ENCODE measurements around the gene MTG2.

The MTG2 gene

DNA sequence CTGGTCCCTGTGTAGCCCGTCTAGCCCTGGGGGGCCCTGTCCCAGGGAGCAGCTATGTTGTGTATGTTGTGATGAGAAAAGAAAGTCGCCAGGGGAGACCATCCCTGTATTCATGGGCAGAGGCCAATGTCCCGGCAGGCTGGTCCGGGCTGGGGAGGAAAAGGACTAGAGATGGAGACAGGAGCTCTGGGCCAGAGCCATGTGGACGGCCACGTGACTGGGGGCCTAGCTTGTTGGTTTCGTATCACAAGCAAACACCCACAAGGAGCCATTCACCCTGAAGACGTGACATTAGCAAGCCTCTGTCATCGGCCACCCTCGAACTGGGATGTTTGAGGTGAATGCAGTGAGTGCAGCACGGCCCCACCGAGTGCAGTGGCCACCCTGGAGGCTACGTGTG is 40.1 kb downstream of the MTG2 start:
- no peak overlapping the region for H3K27ac Mint-ChIP-seq
- TF ChIP-seq, protein P1, sequence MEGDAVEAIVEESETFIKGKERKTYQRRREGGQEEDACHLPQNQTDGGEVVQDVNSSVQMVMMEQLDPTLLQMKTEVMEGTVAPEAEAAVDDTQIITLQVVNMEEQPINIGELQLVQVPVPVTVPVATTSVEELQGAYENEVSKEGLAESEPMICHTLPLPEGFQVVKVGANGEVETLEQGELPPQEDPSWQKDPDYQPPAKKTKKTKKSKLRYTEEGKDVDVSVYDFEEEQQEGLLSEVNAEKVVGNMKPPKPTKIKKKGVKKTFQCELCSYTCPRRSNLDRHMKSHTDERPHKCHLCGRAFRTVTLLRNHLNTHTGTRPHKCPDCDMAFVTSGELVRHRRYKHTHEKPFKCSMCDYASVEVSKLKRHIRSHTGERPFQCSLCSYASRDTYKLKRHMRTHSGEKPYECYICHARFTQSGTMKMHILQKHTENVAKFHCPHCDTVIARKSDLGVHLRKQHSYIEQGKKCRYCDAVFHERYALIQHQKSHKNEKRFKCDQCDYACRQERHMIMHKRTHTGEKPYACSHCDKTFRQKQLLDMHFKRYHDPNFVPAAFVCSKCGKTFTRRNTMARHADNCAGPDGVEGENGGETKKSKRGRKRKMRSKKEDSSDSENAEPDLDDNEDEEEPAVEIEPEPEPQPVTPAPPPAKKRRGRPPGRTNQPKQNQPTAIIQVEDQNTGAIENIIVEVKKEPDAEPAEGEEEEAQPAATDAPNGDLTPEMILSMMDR (IDR thresholded peaks at IDR 0.05; ENCODE audit: unreplicated experiment in 3 of 3) = no peak
- H3K36me3 Mint-ChIP-seq (ENCODE audit: low read depth) = no peaks in the 10 kb centered on the region
- H3K27me3 Mint-ChIP-seq (ENCODE audit: low read depth) = peaks cover 76% of the 10 kb centered on the region
- no peak overlapping the region for H3K4me3 Mint-ChIP-seq
- H3K4me1 Mint-ChIP-seq = no peaks in the 10 kb centered on the region
- H3K9me3 Mint-ChIP-seq = no peaks in the 10 kb centered on the region

DNA sequence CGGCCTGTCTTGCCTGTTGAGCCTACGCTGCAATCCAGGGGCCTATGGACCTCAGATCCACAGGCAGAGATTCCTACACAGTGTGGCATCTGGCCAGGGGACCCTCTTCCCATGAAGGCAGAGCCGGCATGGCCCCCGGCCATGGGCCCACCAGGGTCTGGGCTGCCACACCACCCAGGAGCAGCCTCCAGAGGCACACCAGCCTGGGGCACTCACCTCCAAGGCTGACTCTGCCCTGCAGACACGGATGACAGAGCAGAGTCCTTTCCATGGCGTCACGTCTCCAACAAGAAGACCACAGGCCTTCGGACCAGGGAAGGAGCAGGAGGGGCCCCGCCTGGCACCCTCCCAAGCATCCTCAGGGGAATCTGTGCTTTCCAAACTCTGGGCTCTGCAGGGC is 40.7 kb downstream of the MTG2 start:
- no peaks in the 10 kb centered on the region for H3K36me3 Mint-ChIP-seq (ENCODE audit: low read depth)
- H3K4me3 Mint-ChIP-seq = no peak overlapping the region
- H3K27ac Mint-ChIP-seq = no peak overlapping the region
- H3K9me3 Mint-ChIP-seq = no peaks in the 10 kb centered on the region
- TF ChIP-seq, protein P1 (IDR thresholded peaks at IDR 0.05; ENCODE audit: unreplicated experiment in 3 of 3) = no peak
- peaks cover 70% of the 10 kb centered on the region for H3K27me3 Mint-ChIP-seq (ENCODE audit: low read depth)
- no peaks in the 10 kb centered on the region for H3K4me1 Mint-ChIP-seq

DNA sequence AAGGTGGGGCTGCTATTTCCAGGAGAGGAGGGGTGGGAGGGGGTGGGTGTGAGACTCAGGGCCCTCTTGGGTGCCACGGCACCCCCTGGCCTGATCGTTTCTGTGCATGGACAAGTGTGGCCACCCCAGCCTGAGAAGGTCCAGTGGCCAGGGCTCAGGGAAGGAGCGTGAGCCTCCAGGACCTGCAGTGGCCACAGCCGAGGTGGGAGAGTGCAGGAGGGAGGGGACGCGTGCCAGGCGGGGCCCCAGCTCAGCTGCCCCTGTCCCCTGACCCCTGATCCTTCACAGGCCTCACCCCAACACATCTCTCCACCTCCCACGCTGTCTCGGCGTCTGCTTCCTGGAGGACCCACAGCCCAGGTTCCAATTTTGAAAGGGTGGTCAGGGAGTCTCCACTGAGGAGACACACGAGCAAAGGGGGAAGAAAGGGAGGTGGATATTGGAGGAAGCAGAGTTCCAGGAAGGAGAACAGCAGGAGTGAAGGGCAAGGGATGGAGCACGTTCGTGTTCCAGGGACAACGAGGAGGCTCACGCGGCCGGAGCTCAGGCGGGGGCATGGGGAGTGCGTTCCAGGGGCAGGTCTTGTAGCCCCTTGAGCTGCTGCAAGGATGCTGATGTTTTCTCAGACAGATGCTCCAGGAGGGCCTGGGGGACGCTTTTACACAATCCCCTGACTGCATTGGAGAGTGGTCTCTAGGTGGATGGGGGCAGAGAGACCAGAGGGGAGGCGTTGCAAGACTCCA is 41.5 kb downstream of the MTG2 start:
- H3K27me3 Mint-ChIP-seq (ENCODE audit: low read depth) = peaks cover 63% of the 10 kb centered on the region

DNA sequence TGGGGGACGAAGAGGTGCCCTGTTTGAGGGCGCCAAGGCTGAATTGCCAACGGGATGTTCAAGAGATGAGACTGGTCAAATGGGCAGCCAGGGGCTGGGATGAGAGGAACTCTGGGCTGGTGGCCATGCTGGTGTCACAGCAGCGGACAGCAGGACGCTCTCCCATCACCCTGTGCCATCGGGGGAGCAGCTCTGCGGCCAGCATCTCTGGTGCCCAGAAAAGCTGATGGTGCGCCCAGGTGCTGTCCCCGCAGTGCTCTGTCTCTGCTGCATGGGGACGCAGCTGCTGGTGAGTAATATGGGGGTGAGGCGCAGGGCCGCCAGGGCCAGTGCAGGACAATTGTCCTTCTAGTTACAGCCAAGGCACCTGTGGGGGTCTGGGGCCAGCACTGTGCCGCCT is 42.2 kb downstream of the MTG2 start:
- TF ChIP-seq, protein P1 (IDR thresholded peaks at IDR 0.05; ENCODE audit: unreplicated experiment in 3 of 3) = no peak
- Mint-ChIP-seq H3K4me3 (no peak overlapping the region), H3K27ac (no peak overlapping the region), H3K9me3 (no peaks in the 10 kb centered on the region), H3K27me3 (ENCODE audit: low read depth) (peaks cover 61% of the 10 kb centered on the region), H3K36me3 (ENCODE audit: low read depth) (no peaks in the 10 kb centered on the region), H3K4me1 (no peaks in the 10 kb centered on the region)

More for the DNA sequence above, 41.5 kb downstream of the MTG2 start:
- no peak overlapping the region for H3K4me3 Mint-ChIP-seq
- no peaks in the 10 kb centered on the region for H3K4me1 Mint-ChIP-seq
- no peaks in the 10 kb centered on the region for H3K36me3 Mint-ChIP-seq (ENCODE audit: low read depth)
- H3K27ac Mint-ChIP-seq = peak overlapping the region in 1 of 3 experiments; percentile 28
- TF ChIP-seq, protein P1 (IDR thresholded peaks at IDR 0.05; ENCODE audit: unreplicated experiment in 3 of 3) = no peak
- no peaks in the 10 kb centered on the region for H3K9me3 Mint-ChIP-seq

DNA sequence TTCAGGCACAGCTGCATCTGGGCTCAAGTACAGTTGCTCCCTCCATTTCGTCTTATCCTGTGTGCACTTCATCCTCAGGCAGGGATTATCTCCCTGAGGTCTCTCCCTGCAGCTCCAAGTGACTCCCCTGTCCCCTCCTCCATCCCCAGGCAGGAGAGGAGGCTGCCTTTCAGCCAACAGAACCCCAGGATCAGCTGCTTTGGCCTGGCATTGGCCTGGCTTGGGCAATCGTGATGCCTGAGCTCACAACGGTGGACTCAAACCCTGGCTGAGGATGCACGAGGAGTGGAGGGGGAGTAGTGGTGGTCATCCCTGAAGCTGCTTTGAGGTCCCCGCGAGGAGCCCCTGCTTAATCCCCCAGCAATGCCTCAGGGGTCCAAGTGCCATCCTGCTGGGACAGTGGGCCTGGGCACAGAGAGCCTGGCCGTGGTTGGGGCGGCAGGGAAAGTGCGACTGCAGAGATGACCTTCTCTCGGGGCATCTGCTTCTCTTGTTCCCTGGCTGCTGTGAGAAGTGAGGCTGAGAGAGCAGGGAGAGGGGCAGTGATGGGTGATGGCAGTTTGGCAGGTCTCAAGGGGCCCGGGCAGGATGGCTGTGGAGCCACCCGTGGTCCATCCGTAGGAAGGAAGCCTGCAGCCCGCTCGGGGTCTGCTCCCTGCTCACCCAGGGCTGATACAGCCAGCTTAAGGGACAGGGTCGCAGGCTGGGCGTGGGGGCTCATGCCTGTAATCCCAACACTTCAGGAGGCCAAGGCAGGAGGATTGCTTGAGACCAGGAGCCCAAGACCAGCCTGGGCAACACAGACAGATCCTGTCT is 43.2 kb downstream of the MTG2 start:
- no peak overlapping the region for H3K4me3 Mint-ChIP-seq
- H3K27me3 Mint-ChIP-seq (ENCODE audit: low read depth) = peaks cover 56% of the 10 kb centered on the region
- TF ChIP-seq, protein P1 (IDR thresholded peaks at IDR 0.05; ENCODE audit: unreplicated experiment in 3 of 3) = no peak
- H3K9me3 Mint-ChIP-seq = no peaks in the 10 kb centered on the region
- H3K27ac Mint-ChIP-seq = no peak overlapping the region
- H3K36me3 Mint-ChIP-seq (ENCODE audit: low read depth) = no peaks in the 10 kb centered on the region
- no peaks in the 10 kb centered on the region for H3K4me1 Mint-ChIP-seq

All from nephron (organoid).